Hepatocyte (in vitro differentiated cells): Measurements from ENCODE around the gene DISC1.

Experiments used
- CTCF ChIP-seq: fragments of 200-600 bp; sonication (generic); IDR thresholded peaks from 2 replicates; pipeline ENCODE4 v1.5.1; 2016; ENCODE audit warnings: antibody characterized with exemption, mild to moderate bottlenecking; ENCODE audit not compliant: poor library complexity
- EZH2 ChIP-seq: fragments of 200-600 bp; sonication (generic); IDR thresholded peaks from 2 replicates; pipeline ENCODE4 v1.6.1; 2016; ENCODE audit warnings: antibody characterized with exemption, mild to moderate bottlenecking, borderline replicate concordance
- EZH2phosphoT487 ChIP-seq: fragments of 200-600 bp; sonication (generic); IDR thresholded peaks from one replicate; pipeline ENCODE4 v1.6.1; 2018; ENCODE audit warnings: antibody characterized with exemption, mild to moderate bottlenecking, low read depth, moderate library complexity; ENCODE audit not compliant: unreplicated experiment, severe bottlenecking

GRCh38 chr1:231636157-231636556, 9.6 kb downstream of the DISC1 start:
- TF ChIP-seq CTCF = no peak
- TF ChIP-seq EZH2 = no peak
- no peak for TF ChIP-seq EZH2phosphoT487
